Measurements from ENCODE around the gene TRIB2. TPM values are rescaled to one million over a fixed set of nuclear protein-coding genes. Genes with fewer than 3 reads are reported as not detected.

The TRIB2 gene
- total and polyA plus RNA-seq, 3 experiments from 2014 or later, result 9.4 to 48.6 (median 9.6) TPM

- H3K4me1 ChIP-seq (ENCODE audit: insufficient read depth, low read length), result peaks cover 30% of the 10 kb centered on the region
- POLR2A ChIA-PET, result interaction anchor here (0.7 kb wide), 1 partner anchor 82 kb away, joined by 3 read pairs; no protein-coding TSS in a partner anchor
- H3K27me3 Mint-ChIP-seq, result no peaks in the 10 kb centered on the region
- H3K9me3 ChIP-seq (ENCODE audit: low read length), result no peaks in the 10 kb centered on the region
- H3K36me3 ChIP-seq (ENCODE audit: insufficient read depth, low read length), result no peaks in the 10 kb centered on the region
- no peak overlapping the region for H3K27ac ChIP-seq (ENCODE audit: low read depth, low read length)
- peaks cover 33 to 47% (median 40%) of the 10 kb centered on the region in 3 donors for H3K4me1 Mint-ChIP-seq
- no peak overlapping the region for H3K27ac Mint-ChIP-seq
- H3K4me3 Mint-ChIP-seq, result peak overlapping the region in 2 of 7 donors; percentile 9 to 21
- H3K9me3 Mint-ChIP-seq, result no peaks in the 10 kb centered on the region
- H3K36me3 Mint-ChIP-seq, result peaks cover 0 to 2% (median 0%) of the 10 kb centered on the region in 3 donors
- H3K27me3 ChIP-seq (ENCODE audit: insufficient read depth, low read length, poor library complexity, severe bottlenecking), result no peaks in the 10 kb centered on the region
- CTCF ChIA-PET, result interaction anchor here (1.3 kb wide), 1 partner anchor 8 kb away, joined by 3 read pairs; no protein-coding TSS in a partner anchor
- no peak overlapping the region for H3K4me3 ChIP-seq (ENCODE audit: low read length)
- DNase-seq, result no peak
Measured at GRCh38 chr2:12702168-12703121, 14.3 kb upstream of the TRIB2 start.

GRCh38 chr2:12704378-12704777 is 12.4 kb upstream of the TRIB2 start:
- Mint-ChIP-seq H3K4me3 (peak overlapping the region in 1 of 7 donors; percentile 25), H3K4me1 (peaks cover 51 to 66% (median 58%) of the 10 kb centered on the region in 3 donors), H3K27me3 (no peaks in the 10 kb centered on the region), H3K27ac (peak overlapping the region in 2 of 8 donors; percentile 30 to 72), H3K9me3 (no peaks in the 10 kb centered on the region), H3K36me3 (peaks cover 0 to 2% (median 0%) of the 10 kb centered on the region in 3 donors)
- ChIA-PET POLR2A (no interaction called here), CTCF (no interaction called here)
- no peak overlapping the region for H3K4me3 ChIP-seq (ENCODE audit: low read length)
- DNase-seq, result no peak
- H3K36me3 ChIP-seq (ENCODE audit: insufficient read depth, low read length), result no peaks in the 10 kb centered on the region
- no peak overlapping the region for H3K27ac ChIP-seq (ENCODE audit: low read depth, low read length)
- H3K4me1 ChIP-seq (ENCODE audit: insufficient read depth, low read length), result peaks cover 46% of the 10 kb centered on the region
- H3K9me3 ChIP-seq (ENCODE audit: low read length), result no peaks in the 10 kb centered on the region
- no peaks in the 10 kb centered on the region for H3K27me3 ChIP-seq (ENCODE audit: insufficient read depth, low read length, poor library complexity, severe bottlenecking)

- POLR2A ChIA-PET, result no interaction called here
- Mint-ChIP-seq H3K9me3 (no peaks in the 10 kb centered on the region), H3K4me3 (peak overlapping the region in 1 of 7 donors; percentile 33), H3K4me1 (peaks cover 60 to 75% (median 66%) of the 10 kb centered on the region in 3 donors), H3K27ac (peak overlapping the region in 1 of 8 donors; percentile 81), H3K36me3 (no peaks in the 10 kb centered on the region), H3K27me3 (no peaks in the 10 kb centered on the region)
- H3K4me1 ChIP-seq (ENCODE audit: insufficient read depth, low read length), result peaks cover 55% of the 10 kb centered on the region
- no peaks in the 10 kb centered on the region for H3K27me3 ChIP-seq (ENCODE audit: insufficient read depth, low read length, poor library complexity, severe bottlenecking)
- CTCF ChIA-PET, result interaction anchor here (1.3 kb wide), 1 partner anchor 11 kb away, joined by 3 read pairs; no protein-coding TSS in a partner anchor
- H3K27ac ChIP-seq (ENCODE audit: low read depth, low read length), result no peak overlapping the region
- H3K9me3 ChIP-seq (ENCODE audit: low read length), result no peaks in the 10 kb centered on the region
- no peak for DNase-seq
- no peak overlapping the region for H3K4me3 ChIP-seq (ENCODE audit: low read length)
- H3K36me3 ChIP-seq (ENCODE audit: insufficient read depth, low read length), result no peaks in the 10 kb centered on the region
Measured at GRCh38 chr2:12705230-12705629, 11.5 kb upstream of the TRIB2 start.

GRCh38 chr2:12705742-12706141 is 11.0 kb upstream of the TRIB2 start:
- Histone ChIP-seq H3K27ac (ENCODE audit: low read depth, low read length) (no peak overlapping the region), H3K4me1 (ENCODE audit: insufficient read depth, low read length) (peaks cover 60% of the 10 kb centered on the region), H3K9me3 (ENCODE audit: low read length) (no peaks in the 10 kb centered on the region), H3K27me3 (ENCODE audit: insufficient read depth, low read length, poor library complexity, severe bottlenecking) (no peaks in the 10 kb centered on the region), H3K36me3 (ENCODE audit: insufficient read depth, low read length) (no peaks in the 10 kb centered on the region), H3K4me3 (ENCODE audit: low read length) (no peak overlapping the region)
- POLR2A ChIA-PET, result no interaction called here
- Mint-ChIP-seq H3K9me3 (no peaks in the 10 kb centered on the region), H3K36me3 (no peaks in the 10 kb centered on the region), H3K4me1 (peaks cover 65 to 80% (median 72%) of the 10 kb centered on the region in 3 donors), H3K27ac (no peak overlapping the region), H3K27me3 (no peaks in the 10 kb centered on the region), H3K4me3 (peak overlapping the region in 1 of 7 donors; percentile 19)
- DNase-seq, result no peak
- CTCF ChIA-PET, result interaction anchor here (1.3 kb wide), 1 partner anchor 11 kb away, joined by 3 read pairs; no protein-coding TSS in a partner anchor

- Mint-ChIP-seq H3K4me3 (peak overlapping the region; percentile 10 to 65 (median 44)), H3K27me3 (no peaks in the 10 kb centered on the region), H3K27ac (peak overlapping the region; percentile 48 to 97 (median 90)), H3K36me3 (no peaks in the 10 kb centered on the region), H3K4me1 (peaks cover 64 to 83% (median 66%) of the 10 kb centered on the region in 3 donors), H3K9me3 (no peaks in the 10 kb centered on the region)
- CTCF ChIA-PET, result interaction anchor here (0.7 to 1.5 kb wide), 3 partner anchors 9 to 299 kb away, joined by 3 to 5 read pairs (median 3); no protein-coding TSS in a partner anchor
- H3K4me3 ChIP-seq (ENCODE audit: low read length), result peak overlapping the region; percentile 5
- H3K27ac ChIP-seq (ENCODE audit: low read depth, low read length), result no peak overlapping the region
- no peak for DNase-seq
- POLR2A ChIA-PET, result interaction anchor here (0.6 to 1.9 kb wide), 4 partner anchors 8 to 459 kb away, joined by 3 to 13 read pairs (median 4); partner anchors contain the start of gene TRIB2
- peaks cover 58% of the 10 kb centered on the region for H3K4me1 ChIP-seq (ENCODE audit: insufficient read depth, low read length)
- no peaks in the 10 kb centered on the region for H3K36me3 ChIP-seq (ENCODE audit: insufficient read depth, low read length)
- no peaks in the 10 kb centered on the region for H3K27me3 ChIP-seq (ENCODE audit: insufficient read depth, low read length, poor library complexity, severe bottlenecking)
- H3K9me3 ChIP-seq (ENCODE audit: low read length), result no peaks in the 10 kb centered on the region
Measured at GRCh38 chr2:12708508-12709206, 8.1 kb upstream of the TRIB2 start.

GRCh38 chr2:12709207-12709522 is 7.6 kb upstream of the TRIB2 start:
- DNase-seq, result peak in 4 of 5 donors; percentile 18 to 71 (median 55)
- Mint-ChIP-seq H3K36me3 (no peaks in the 10 kb centered on the region), H3K4me3 (peak overlapping the region; percentile 18 to 68 (median 49))

GRCh38 chr2:12710301-12710700 is 6.4 kb upstream of the TRIB2 start:
- Mint-ChIP-seq H3K27ac (peak overlapping the region in 7 of 8 donors; percentile 59 to 94 (median 89)), H3K4me1 (peaks cover 59 to 83% (median 60%) of the 10 kb centered on the region in 3 donors), H3K27me3 (no peaks in the 10 kb centered on the region), H3K36me3 (peaks cover 0 to 2% (median 0%) of the 10 kb centered on the region in 3 donors), H3K4me3 (peak overlapping the region in 5 of 7 donors; percentile 0 to 51 (median 24)), H3K9me3 (no peaks in the 10 kb centered on the region)
- peaks cover 52% of the 10 kb centered on the region for H3K4me1 ChIP-seq (ENCODE audit: insufficient read depth, low read length)
- no peaks in the 10 kb centered on the region for H3K36me3 ChIP-seq (ENCODE audit: insufficient read depth, low read length)
- no peaks in the 10 kb centered on the region for H3K9me3 ChIP-seq (ENCODE audit: low read length)
- no peak for DNase-seq
- no peaks in the 10 kb centered on the region for H3K27me3 ChIP-seq (ENCODE audit: insufficient read depth, low read length, poor library complexity, severe bottlenecking)
- no peak overlapping the region for H3K27ac ChIP-seq (ENCODE audit: low read depth, low read length)
- no peak overlapping the region for H3K4me3 ChIP-seq (ENCODE audit: low read length)
- POLR2A ChIA-PET, result no interaction called here
- CTCF ChIA-PET, result interaction anchor here (0.6 to 1.5 kb wide), 3 partner anchors 8 to 210 kb away, joined by 3 read pairs; no protein-coding TSS in a partner anchor

More at GRCh38 chr2:12709207-12709522, 7.6 kb upstream of the TRIB2 start:
- Mint-ChIP-seq H3K27ac (peak overlapping the region; percentile 48 to 97 (median 90)), H3K4me1 (peaks cover 61 to 82% (median 65%) of the 10 kb centered on the region in 3 donors), H3K9me3 (no peaks in the 10 kb centered on the region), H3K27me3 (no peaks in the 10 kb centered on the region)
- Histone ChIP-seq H3K27ac (ENCODE audit: low read depth, low read length) (no peak overlapping the region), H3K4me1 (ENCODE audit: insufficient read depth, low read length) (peaks cover 56% of the 10 kb centered on the region), H3K4me3 (ENCODE audit: low read length) (no peak overlapping the region), H3K36me3 (ENCODE audit: insufficient read depth, low read length) (no peaks in the 10 kb centered on the region), H3K27me3 (ENCODE audit: insufficient read depth, low read length, poor library complexity, severe bottlenecking) (no peaks in the 10 kb centered on the region), H3K9me3 (ENCODE audit: low read length) (no peaks in the 10 kb centered on the region)
- ChIA-PET CTCF (interaction anchor here (0.7 to 1.5 kb wide), 3 partner anchors 9 to 298 kb away, joined by 3 to 5 read pairs (median 3); no protein-coding TSS in a partner anchor), POLR2A (interaction anchor here (1.0 kb wide), 1 partner anchor 9 kb away, joined by 13 read pairs; the partner anchor contains the start of gene TRIB2)
